A673 (cell line): ENCODE data around the gene STK26. TPM values are rescaled to one million over a fixed set of nuclear protein-coding genes. Genes with fewer than 3 reads are reported as not detected.

Experiments
- BruUV-seq: library from RNA; stranded (reverse); fragments of 400-500 nt; replicated peaks from 2 replicates; lab custom pipeline; 2021; lab: Mats Ljungman, UMichigan
- CTCF ChIA-PET: fragments of 300-600 bp; sonication (Branson Sonifier 250); formaldehyde crosslinking; loops from one replicate; lab custom pipeline; 2022; ENCODE audit warnings: antibody characterized with exemption; lab: Charles Lee
- POLR2A ChIA-PET: fragments of 300-600 bp; sonication (Branson Sonifier 250); formaldehyde crosslinking; loops from one replicate; lab custom pipeline; 2022; ENCODE audit warnings: antibody characterized with exemption; ENCODE audit not compliant: low non-redundant PET; lab: Charles Lee
- DNase-seq: peaks from one replicate; pipeline ENCODE4 v3.0.0-alpha.2; 2015; ENCODE audit warnings: low spot score
- H3K27ac ChIP-seq: fragments of 200-600 bp; sonication (generic); 2 replicates; pipeline ENCODE4 v1.5.1; 2016; ENCODE audit warnings: mixed run types, low read depth, mild to moderate bottlenecking, mixed read lengths, antibody characterized with exemption, low read length; ENCODE audit not compliant: poor library complexity, severe bottlenecking
- H3K27me3 ChIP-seq: fragments of 200-600 bp; sonication (generic); replicated peaks from 2 replicates; pipeline ENCODE4 v1.6.1; 2017; ENCODE audit warnings: mixed run types, low read depth, mild to moderate bottlenecking, mixed read lengths, antibody characterized with exemption, low read length; ENCODE audit not compliant: insufficient read depth, poor library complexity
- H3K36me3 ChIP-seq: fragments of 200-600 bp; sonication (generic); 2 replicates; pipeline ENCODE4 v1.6.1; 2016; ENCODE audit warnings: mixed run types, mild to moderate bottlenecking, mixed read lengths, antibody characterized with exemption, low read length; ENCODE audit not compliant: insufficient read depth, poor library complexity, severe bottlenecking
- H3K4me1 ChIP-seq: fragments of 200-600 bp; sonication (generic); 2 replicates; pipeline ENCODE4 v1.6.1; 2017; ENCODE audit warnings: mixed run types, mild to moderate bottlenecking, mixed read lengths, antibody characterized with exemption, low read length; ENCODE audit not compliant: insufficient read depth, poor library complexity, severe bottlenecking
- H3K4me3 ChIP-seq: fragments of 200-600 bp; sonication (generic); 2 replicates; pipeline ENCODE4 v1.5.1; 2016; ENCODE audit warnings: low read depth, mixed run types, mild to moderate bottlenecking, mixed read lengths, low read length; ENCODE audit not compliant: poor library complexity, severe bottlenecking
- H3K9me3 ChIP-seq: fragments of 200-600 bp; sonication (generic); 2 replicates; pipeline ENCODE4 v1.6.1; 2016; ENCODE audit warnings: mixed run types, low read depth, mild to moderate bottlenecking, mixed read lengths, antibody characterized with exemption, low read length; ENCODE audit not compliant: poor library complexity, severe bottlenecking
- EZH2 ChIP-seq: fragments of 200-600 bp; sonication (generic); IDR thresholded peaks from 2 replicates; pipeline ENCODE4 v1.6.1; 2017; ENCODE audit warnings: borderline replicate concordance, low read depth, mild to moderate bottlenecking, mixed read lengths, antibody characterized with exemption, low read length; ENCODE audit not compliant: poor library complexity, severe bottlenecking
- intact Hi-C: fragments of 100-400 bp; cut with micrococcal nuclease; formaldehyde crosslinking; loops from one replicate; pipeline ENCODE4 v1.10.0; 2022; ENCODE audit not compliant: unreplicated experiment
- total RNA-seq: library from RNA; stranded (reverse); gene quantifications from 2 replicates; pipeline ENCODE4 v1.2.3, GENCODE V29; 2021
- TF ChIP-seq, protein P1 (sequence below): fragments of 300-800, 200-600 bp; sonication (generic); conservative IDR thresholded peaks from 2 replicates; pipeline ENCODE4 v1.5.1; 2017; ENCODE audit warnings: low read depth, mild to moderate bottlenecking, antibody characterized with exemption, low read length, moderate library complexity, mixed read lengths

The STK26 gene
- total RNA-seq, 1 experiment from 2014 or later = 60.8 TPM

DNA sequence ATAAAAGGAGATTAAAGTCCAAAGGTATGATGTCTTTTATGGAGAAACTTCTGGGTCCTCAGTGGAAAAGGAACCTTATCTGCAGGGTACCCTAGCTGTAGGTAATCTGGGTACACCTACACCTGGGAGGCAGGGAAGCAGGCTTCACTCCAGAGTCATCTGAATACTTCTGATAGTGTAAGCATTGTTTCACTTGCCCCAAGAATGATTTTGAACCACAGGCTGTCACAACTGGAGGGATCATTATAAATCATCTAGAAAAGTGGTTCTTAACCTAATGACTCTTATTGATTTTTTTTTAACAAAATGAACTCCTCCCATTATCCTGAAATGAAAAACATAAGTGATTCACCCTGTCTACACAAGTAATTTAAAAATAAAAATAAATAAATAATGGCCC lies 44.0 kb upstream of the STK26 start:
- POLR2A ChIA-PET = no interaction called here
- DNase-seq = no peak
- intact Hi-C loops = no loop called here
- Histone ChIP-seq H3K36me3 (no peaks in the 10 kb centered on the region), H3K4me1 (no peaks in the 10 kb centered on the region), H3K27ac (no peak overlapping the region), H3K9me3 (no peaks in the 10 kb centered on the region), H3K27me3 (peaks cover 13% of the 10 kb centered on the region), H3K4me3 (no peak overlapping the region)
- BruUV-seq = no TSS peak
- CTCF ChIA-PET = no interaction called here
- no peak for TF ChIP-seq EZH2
- TF ChIP-seq, protein P1, sequence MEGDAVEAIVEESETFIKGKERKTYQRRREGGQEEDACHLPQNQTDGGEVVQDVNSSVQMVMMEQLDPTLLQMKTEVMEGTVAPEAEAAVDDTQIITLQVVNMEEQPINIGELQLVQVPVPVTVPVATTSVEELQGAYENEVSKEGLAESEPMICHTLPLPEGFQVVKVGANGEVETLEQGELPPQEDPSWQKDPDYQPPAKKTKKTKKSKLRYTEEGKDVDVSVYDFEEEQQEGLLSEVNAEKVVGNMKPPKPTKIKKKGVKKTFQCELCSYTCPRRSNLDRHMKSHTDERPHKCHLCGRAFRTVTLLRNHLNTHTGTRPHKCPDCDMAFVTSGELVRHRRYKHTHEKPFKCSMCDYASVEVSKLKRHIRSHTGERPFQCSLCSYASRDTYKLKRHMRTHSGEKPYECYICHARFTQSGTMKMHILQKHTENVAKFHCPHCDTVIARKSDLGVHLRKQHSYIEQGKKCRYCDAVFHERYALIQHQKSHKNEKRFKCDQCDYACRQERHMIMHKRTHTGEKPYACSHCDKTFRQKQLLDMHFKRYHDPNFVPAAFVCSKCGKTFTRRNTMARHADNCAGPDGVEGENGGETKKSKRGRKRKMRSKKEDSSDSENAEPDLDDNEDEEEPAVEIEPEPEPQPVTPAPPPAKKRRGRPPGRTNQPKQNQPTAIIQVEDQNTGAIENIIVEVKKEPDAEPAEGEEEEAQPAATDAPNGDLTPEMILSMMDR = no peak

DNA sequence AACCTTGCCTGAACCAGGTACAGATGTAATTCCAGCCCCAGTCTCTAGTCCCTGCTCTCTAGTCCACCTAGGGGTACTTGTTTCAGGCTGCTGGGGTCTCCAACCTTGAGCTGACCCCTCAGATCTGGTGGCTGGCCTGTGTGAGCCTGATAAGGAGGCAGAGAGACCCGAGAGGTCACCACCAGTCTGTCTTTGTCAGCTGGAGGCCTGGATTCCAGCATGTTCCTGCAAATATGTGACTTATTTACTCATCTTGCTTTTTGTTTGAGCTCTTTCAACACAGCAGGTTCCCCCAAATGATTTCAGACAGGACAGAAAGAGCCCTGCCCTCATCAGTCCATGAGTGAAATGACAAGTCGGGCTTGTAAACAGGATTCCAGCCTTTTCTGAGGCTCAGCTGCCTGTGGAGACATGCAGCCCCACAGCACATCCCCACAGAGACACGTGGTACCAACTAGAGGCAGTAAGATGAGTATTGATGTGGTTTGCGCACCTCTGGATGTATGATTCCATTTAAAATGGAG lies 37.5 kb upstream of the STK26 start:
- ChIA-PET POLR2A (no interaction called here), CTCF (no interaction called here)
- TF ChIP-seq, protein P1 = no peak
- no peak for TF ChIP-seq EZH2
- no peaks in the 10 kb centered on the region for H3K36me3 ChIP-seq
- H3K27ac ChIP-seq = no peak overlapping the region
- H3K27me3 ChIP-seq = peaks cover 13% of the 10 kb centered on the region
- no TSS peak for BruUV-seq
- no peak overlapping the region for H3K4me3 ChIP-seq
- H3K4me1 ChIP-seq = no peaks in the 10 kb centered on the region
- intact Hi-C loops = no loop called here
- no peaks in the 10 kb centered on the region for H3K9me3 ChIP-seq
- no peak for DNase-seq

DNA sequence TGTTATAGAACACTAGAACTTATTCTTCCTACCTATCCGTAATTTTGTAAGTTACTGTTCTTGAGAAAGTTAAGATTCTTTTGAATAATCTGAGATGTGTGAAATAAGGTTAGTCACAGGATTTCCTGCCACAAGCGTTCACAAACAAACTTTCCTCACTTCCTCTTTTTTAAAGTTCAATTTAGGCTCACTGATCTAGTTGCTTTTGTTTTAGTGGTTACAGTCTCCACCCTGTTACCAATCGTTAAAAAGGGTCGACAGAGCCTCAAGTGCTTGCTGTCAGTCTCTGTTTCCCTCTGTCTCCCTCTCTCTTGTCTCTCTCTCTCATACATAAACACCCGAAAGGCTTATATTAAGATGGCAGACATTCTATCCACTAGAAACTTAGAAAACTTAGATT lies 35.9 kb upstream of the STK26 start:
- H3K4me1 ChIP-seq = no peaks in the 10 kb centered on the region
- BruUV-seq = no TSS peak
- POLR2A ChIA-PET = no interaction called here
- intact Hi-C loops = no loop called here
- no peaks in the 10 kb centered on the region for H3K36me3 ChIP-seq
- TF ChIP-seq EZH2 = no peak
- TF ChIP-seq, protein P1 = no peak
- CTCF ChIA-PET = no interaction called here
- no peak for DNase-seq
- no peak overlapping the region for H3K27ac ChIP-seq
- no peak overlapping the region for H3K4me3 ChIP-seq
- peaks cover 12% of the 10 kb centered on the region for H3K27me3 ChIP-seq
- H3K9me3 ChIP-seq = no peaks in the 10 kb centered on the region
